H1 (cell line): ENCODE data around the gene SESN1. TPM values are rescaled to one million over a fixed set of nuclear protein-coding genes. Genes with fewer than 3 reads are reported as not detected.
"Not testable (repeated sequence)": the region's sequence is repeated elsewhere in the genome, so short reads cannot be mapped to it uniquely, and the experiment has no call there.

Source experiments
- CTCF ChIA-PET: fragments of 300-600 bp; sonication (Branson Sonifier 250); formaldehyde crosslinking; loops from one replicate; lab custom pipeline; 2021; ENCODE audit not compliant: partially characterized antibody; lab: Charles Lee
- POLR2A ChIA-PET: fragments of 300-600 bp; sonication (Branson Sonifier 250); formaldehyde crosslinking; loops from one replicate; lab custom pipeline; 2021; ENCODE audit warnings: inconsistent platforms; ENCODE audit not compliant: partially characterized antibody; lab: Charles Lee
- DNase-seq, 2 experiments: peaks; one replicate each; pipeline versions ENCODE4 v3.0.0 to v3.0.0-alpha.2; 2010 to 2022; ENCODE audit warnings: low spot score in 2 of 2, low read depth in 1 of 2, mixed read lengths in 1 of 2
- FAIRE-seq: peaks from 2 replicates; lab custom pipeline; 2011; peaks lifted over from hg19 to GRCh38; lab: Jason Lieb, UNC
- H2AFZ ChIP-seq: 2 replicates; pipeline ENCODE4 v1.8.1; 2012; ENCODE audit warnings: low read length, inconsistent platforms
- H2AK5ac ChIP-seq: 2 replicates; pipeline ENCODE4 v1.6.1; 2013; ENCODE audit warnings: low read depth, low read length
- H2BK120ac ChIP-seq: replicated peaks from 2 replicates; pipeline ENCODE3; 2013; ENCODE audit warnings: low read depth, low read length, inconsistent platforms
- H2BK12ac ChIP-seq: 2 replicates; pipeline ENCODE4 v1.6.1; 2013; ENCODE audit warnings: low read depth, low read length
- H2BK15ac ChIP-seq: 2 replicates; pipeline ENCODE4 v1.6.1; 2013; ENCODE audit warnings: low read length
- H2BK20ac ChIP-seq: 2 replicates; pipeline ENCODE4 v1.6.1; 2013; ENCODE audit warnings: low read length
- H2BK5ac ChIP-seq: 2 replicates; pipeline ENCODE4 v1.6.1; 2013; ENCODE audit warnings: low read depth, low read length
- H3K14ac ChIP-seq: 2 replicates; pipeline ENCODE4 v1.6.1; 2013; ENCODE audit warnings: inconsistent platforms; ENCODE audit not compliant: insufficient read length
- H3K18ac ChIP-seq: 2 replicates; pipeline ENCODE4 v1.6.1; 2013; ENCODE audit warnings: low read length; ENCODE audit errors: extremely low read depth
- H3K23ac ChIP-seq: 2 replicates; pipeline ENCODE4 v1.6.1; 2013; ENCODE audit warnings: inconsistent platforms; ENCODE audit not compliant: insufficient read length
- H3K23me2 ChIP-seq: 2 replicates; pipeline ENCODE4 v1.6.1; 2013; ENCODE audit warnings: low read depth, low read length
- H3K27ac ChIP-seq: 2 replicates; pipeline ENCODE4 v1.6.1; 2011; ENCODE audit warnings: low read depth, low read length, inconsistent platforms
- H3K27me3 ChIP-seq, 4 experiments: replicated peaks in 1 of 4; 1 replicate in 1 of 4; 2 replicates in 3 of 4; pipeline versions ENCODE4 v1.6.1 to v1.8.1; 2011 to 2013; ENCODE audit warnings: low read length in 3 of 4, mild to moderate bottlenecking in 3 of 4, inconsistent platforms in 2 of 4, mixed read lengths in 2 of 4, moderate library complexity in 1 of 4; ENCODE audit not compliant: control insufficient read depth in 3 of 4, insufficient read depth in 3 of 4; ENCODE audit errors: extremely low read depth in 1 of 4
- H3K36me3 ChIP-seq, 4 experiments: 2 replicates each; pipeline versions ENCODE4 v1.6.1 to v1.8.1; 2011 to 2013; ENCODE audit warnings: mild to moderate bottlenecking in 4 of 4, low read length in 3 of 4, moderate library complexity in 2 of 4, control low read depth in 1 of 4, inconsistent platforms in 1 of 4; ENCODE audit not compliant: insufficient read depth in 4 of 4, control insufficient read depth in 2 of 4
- H3K4ac ChIP-seq: replicated peaks from 2 replicates; pipeline ENCODE3; 2013; ENCODE audit warnings: low read length, low read depth, mixed read lengths, inconsistent platforms; ENCODE audit not compliant: insufficient read length
- H3K4me1 ChIP-seq, 4 experiments: replicated peaks in 1 of 4; 1 replicate in 1 of 4; 2 replicates in 3 of 4; pipeline versions ENCODE4 v1.6.1 to v1.8.1; 2011 to 2013; ENCODE audit warnings: low read length in 3 of 4, inconsistent platforms in 2 of 4, mixed read lengths in 1 of 4; ENCODE audit not compliant: insufficient read depth in 4 of 4, control insufficient read depth in 3 of 4
- H3K4me2 ChIP-seq, 2 experiments: 2 replicates each; pipeline versions ENCODE4 v1.6.1 to v1.8.1; 2011 to 2013; ENCODE audit warnings: low read depth in 2 of 2, low read length in 2 of 2, control low read depth in 1 of 2, inconsistent platforms in 1 of 2, mild to moderate bottlenecking in 1 of 2; ENCODE audit not compliant: insufficient read depth in 1 of 2
- H3K4me3 ChIP-seq, 4 experiments: fragments of 200-600, 300-600 bp in 1 of 4; sonication (generic), shearing (Covaris generic), sonication (Bioruptor Twin) in 1 of 4; 2 replicates each; pipeline versions ENCODE4 v1.5.1 to v1.8.1; 2011 to 2016; ENCODE audit warnings: low read length in 4 of 4, low read depth in 3 of 4, control low read depth in 2 of 4, inconsistent platforms in 2 of 4, mild to moderate bottlenecking in 2 of 4, mixed read lengths in 1 of 4, moderate library complexity in 1 of 4; ENCODE audit not compliant: insufficient read depth in 2 of 4; ENCODE audit errors: extremely low read depth in 1 of 4
- H3K56ac ChIP-seq: replicated peaks from 2 replicates; pipeline ENCODE3; 2013; ENCODE audit warnings: low read depth, mild to moderate bottlenecking, mixed read lengths, low read length, inconsistent platforms; ENCODE audit not compliant: insufficient read length
- H3K79me1 ChIP-seq: 2 replicates; pipeline ENCODE4 v1.6.1; 2013; ENCODE audit warnings: low read depth, low read length, control low read depth
- H3K79me2 ChIP-seq, 2 experiments: 2 replicates each; pipeline versions ENCODE4 v1.6.1 to v1.8.1; 2012 to 2013; ENCODE audit warnings: low read length in 2 of 2, mild to moderate bottlenecking in 2 of 2, inconsistent platforms in 1 of 2; ENCODE audit not compliant: insufficient read depth in 2 of 2, control insufficient read depth in 1 of 2
- H3K9ac ChIP-seq, 4 experiments: replicated peaks in 1 of 4; 1 replicate in 1 of 4; 2 replicates in 3 of 4; pipeline versions ENCODE4 v1.6.1 to v1.8.1; 2011 to 2013; ENCODE audit warnings: low read depth in 3 of 4, low read length in 3 of 4, control low read depth in 2 of 4, mild to moderate bottlenecking in 2 of 4, moderate library complexity in 2 of 4, inconsistent platforms in 1 of 4; ENCODE audit errors: extremely low read depth in 1 of 4
- H3K9me3 ChIP-seq, 2 experiments: 2 replicates each; pipeline versions ENCODE4 v1.6.1 to v1.8.1; 2012 to 2013; ENCODE audit warnings: mild to moderate bottlenecking in 2 of 2, moderate library complexity in 2 of 2, control low read depth in 1 of 2, inconsistent platforms in 1 of 2, low read depth in 1 of 2, low read length in 1 of 2, mixed read lengths in 1 of 2; ENCODE audit not compliant: insufficient read depth in 2 of 2
- H4K20me1 ChIP-seq, 2 experiments: replicated peaks in 1 of 2; 2 replicates each; pipeline versions ENCODE3 to v1.8.1; 2011 to 2013; ENCODE audit warnings: inconsistent platforms in 2 of 2, low read length in 2 of 2, mild to moderate bottlenecking in 1 of 2; ENCODE audit not compliant: insufficient read depth in 2 of 2, control insufficient read depth in 1 of 2
- H4K5ac ChIP-seq: 2 replicates; pipeline ENCODE4 v1.6.1; 2013; ENCODE audit warnings: low read length, low read depth, mixed read lengths, inconsistent platforms; ENCODE audit not compliant: insufficient read length
- H4K8ac ChIP-seq: 2 replicates; pipeline ENCODE4 v1.8.0; 2013; ENCODE audit warnings: mild to moderate bottlenecking, moderate library complexity, low read length, inconsistent platforms; ENCODE audit not compliant: insufficient read depth; ENCODE audit errors: extremely low read depth
- H4K91ac ChIP-seq: replicated peaks from 2 replicates; pipeline ENCODE3; 2013; ENCODE audit warnings: low read length, mixed read lengths, inconsistent platforms; ENCODE audit not compliant: insufficient read length
- WGBS, 2 experiments: shearing (Covaris generic) in 1 of 2; methylation state at CpG; one replicate each; pipeline versions ENCODE4 v1.1.6 to v1.1.7; 2013 to 2015; ENCODE audit warnings: low lambda C conversion rate in 2 of 2, mixed read lengths in 2 of 2, inconsistent platforms in 1 of 2, low coverage in 1 of 2, missing lambda C conversion rate in 1 of 2; ENCODE audit not compliant: insufficient replicate concordance in 2 of 2, insufficient coverage in 1 of 2, insufficient read length in 1 of 2; ENCODE audit errors: extremely low coverage in 1 of 2, missing lambda C conversion rate in 1 of 2; 5-methylcytosine and 5-hydroxymethylcytosine counted together
- polyA plus RNA-seq, 7 experiments: library from polyadenylated mRNA; depleted of rRNA in 3 of 7; stranded (reverse) in 5 of 7; unstranded in 2 of 7; fragments of >200 nt in 5 of 7; fragments of 200-250 nt in 2 of 7; gene quantifications; 1 replicate in 5 of 7; 2 replicates in 1 of 7; 4 replicates in 1 of 7; pipeline versions ENCODE4 v1.2.1 to v1.2.3, GENCODE V29; 2011 to 2013; ENCODE audit warnings: missing spikeins in 2 of 7, mixed read lengths in 2 of 7
- total RNA-seq: library from RNA; stranded (reverse); fragmentation: NEBNext Ultra II Directional; extraction: Animal tissue kit (Norgen Biotek cat#: 25700); gene quantifications from 2 replicates; pipeline ENCODE4 v1.2.1, GENCODE V29; 2021

Gene SESN1
- total and polyA plus RNA-seq, 2 of the 8 experiments (the other 6 are each of a cell fraction or from before 2014, with no cell fraction given), result 12.8 to 15.6 TPM

DNA sequence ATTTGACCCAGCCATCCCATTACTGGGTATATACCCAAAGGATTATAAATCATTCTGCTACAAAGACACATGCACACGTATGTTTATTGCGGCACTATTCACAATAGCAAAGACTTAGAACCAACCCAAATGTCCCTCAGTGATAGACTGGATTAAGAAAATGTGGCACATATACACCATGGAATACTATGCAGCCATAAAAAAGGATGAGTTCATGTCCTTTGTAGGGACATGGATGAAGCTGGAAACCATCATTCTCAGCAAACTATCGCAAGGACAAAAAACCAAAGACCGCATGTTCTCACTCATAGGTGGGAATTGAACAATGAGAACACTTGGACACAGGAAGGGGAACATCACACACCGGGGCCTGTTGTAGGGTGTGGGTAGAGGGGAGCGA, 41.4 kb upstream of the SESN1 start:
- H3K56ac ChIP-seq, H4K91ac ChIP-seq, H4K8ac ChIP-seq, H3K23me2 ChIP-seq, POLR2A ChIA-PET, H2AFZ ChIP-seq, H3K79me2 ChIP-seq, H3K27me3 ChIP-seq, H3K4me3 ChIP-seq, H3K23ac ChIP-seq, H3K14ac ChIP-seq, H3K79me1 ChIP-seq, H4K5ac ChIP-seq, H3K27ac ChIP-seq, H2BK12ac ChIP-seq, H2BK15ac ChIP-seq, H3K4me1 ChIP-seq, H2BK120ac ChIP-seq, H3K18ac ChIP-seq, H2AK5ac ChIP-seq, FAIRE-seq, DNase-seq, CTCF ChIA-PET, H2BK5ac ChIP-seq, H3K4me2 ChIP-seq, H3K9me3 ChIP-seq, H2BK20ac ChIP-seq, H3K9ac ChIP-seq, H3K4ac ChIP-seq, H4K20me1 ChIP-seq, H3K36me3 ChIP-seq: not testable (repeated sequence)
- WGBS, 2 experiments, result 92% methylated on average over 6 of the region's 6 CpGs; no CpG with 5 or more reads in 1 of the 2 experiments

DNA sequence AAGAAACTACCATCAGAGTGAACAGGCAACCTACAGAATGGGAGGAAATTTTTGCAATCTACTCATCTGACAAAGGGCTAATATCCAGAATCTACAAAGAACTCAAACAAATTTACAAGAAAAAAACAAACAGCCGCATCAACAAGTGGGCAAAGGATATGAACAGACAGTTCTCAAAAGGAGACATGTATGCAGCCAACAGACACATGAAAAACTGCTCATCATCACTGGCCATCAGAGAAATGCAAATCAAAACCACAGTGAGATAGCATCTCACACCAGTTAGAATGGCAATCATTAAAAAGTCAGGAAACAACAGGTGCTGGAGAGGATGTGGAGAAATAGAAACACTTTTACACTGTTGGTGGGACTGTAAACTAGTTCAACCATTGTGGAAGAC, 41.0 kb upstream of the SESN1 start:
- H3K23me2 ChIP-seq, H2AK5ac ChIP-seq, H3K18ac ChIP-seq, H3K56ac ChIP-seq, CTCF ChIA-PET, H4K20me1 ChIP-seq, H3K14ac ChIP-seq, H3K4ac ChIP-seq, H2BK20ac ChIP-seq, H2AFZ ChIP-seq, H3K36me3 ChIP-seq, H3K27ac ChIP-seq, H4K5ac ChIP-seq, DNase-seq, H3K4me1 ChIP-seq, H3K79me2 ChIP-seq, H3K4me2 ChIP-seq, H3K27me3 ChIP-seq, H3K4me3 ChIP-seq, H2BK12ac ChIP-seq, H2BK5ac ChIP-seq, H4K91ac ChIP-seq, H2BK15ac ChIP-seq, H3K79me1 ChIP-seq, H3K9me3 ChIP-seq, FAIRE-seq, H4K8ac ChIP-seq, H3K23ac ChIP-seq, H2BK120ac ChIP-seq, POLR2A ChIA-PET, H3K9ac ChIP-seq: not testable (repeated sequence)
- WGBS, 2 experiments, result 71% methylated on average over 1 of the region's 1 CpG; no CpG with 5 or more reads in 1 of the 2 experiments
